Measurements from ENCODE around the gene SLMAP.

- TF ChIP-seq EZH2 (IDR thresholded peaks at IDR 0.05; ENCODE audit: borderline replicate concordance, low read depth, low read length, severe bottlenecking) (no peak), CTCF (IDR thresholded peaks at IDR 0.05; ENCODE audit: borderline replicate concordance, extremely low read depth, low read length, poor library complexity, severe bottlenecking) (peak; percentile 21)
Measured at GRCh38 chr3:57826245-57826951, 70.3 kb downstream of the SLMAP start.
